ENCODE measurements around the gene ANO10. TPM values are rescaled to one million over a fixed set of nuclear protein-coding genes. Genes with fewer than 3 reads are reported as not detected.

ANO10 gene
- total RNA-seq, 2 donors from 2014 or later, result 83.8 to 112 TPM

DNA sequence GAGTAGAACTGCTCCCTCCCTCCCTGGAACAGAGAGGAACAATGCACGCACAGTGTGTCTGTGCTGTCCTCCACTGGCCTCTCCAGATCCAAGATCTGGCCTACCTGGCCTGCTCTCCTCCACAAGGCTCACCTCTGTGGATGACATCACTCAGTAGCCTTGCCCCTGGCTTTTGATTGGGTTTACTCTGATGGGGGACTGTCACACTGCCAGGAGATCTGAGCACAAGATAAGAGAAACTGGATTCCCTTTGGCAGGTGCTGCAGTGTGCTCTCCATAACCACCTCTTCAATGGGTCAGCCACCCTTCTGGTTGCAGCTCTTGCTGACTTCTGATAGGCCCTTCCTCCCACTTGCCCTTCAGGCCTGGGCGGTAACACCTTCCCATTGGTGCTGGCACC, 22.6 kb upstream of the ANO10 start:
- Mint-ChIP-seq H3K9me3 (no peaks in the 10 kb centered on the region), H3K4me1 (peaks cover 17% of the 10 kb centered on the region), H3K36me3 (ENCODE audit: low read depth) (no peaks in the 10 kb centered on the region), H3K4me3 (no peak overlapping the region), H3K27ac (no peak overlapping the region), H3K27me3 (ENCODE audit: insufficient read depth) (no peaks in the 10 kb centered on the region)
- H3K27me3 ChIP-seq (ENCODE audit: control insufficient read depth, insufficient read depth, low read length, poor library complexity, severe bottlenecking), result no peaks in the 10 kb centered on the region
- no peak for DNase-seq
- WGBS, 2 experiments (ENCODE audit: insufficient coverage in 1 of 2, insufficient read length in 1 of 2), result 29 to 69% methylated on average over 1 to 2 of the region's 2 CpGs
- no peak overlapping the region for H3K9ac ChIP-seq (ENCODE audit: extremely low read depth, low read length, poor library complexity, severe bottlenecking)
- H3K4me3 ChIP-seq (ENCODE audit: low read length), result no peak overlapping the region
- H3K36me3 ChIP-seq (ENCODE audit: control insufficient read depth, insufficient read depth, low read length), result no peaks in the 10 kb centered on the region
- TF ChIP-seq, protein P1, sequence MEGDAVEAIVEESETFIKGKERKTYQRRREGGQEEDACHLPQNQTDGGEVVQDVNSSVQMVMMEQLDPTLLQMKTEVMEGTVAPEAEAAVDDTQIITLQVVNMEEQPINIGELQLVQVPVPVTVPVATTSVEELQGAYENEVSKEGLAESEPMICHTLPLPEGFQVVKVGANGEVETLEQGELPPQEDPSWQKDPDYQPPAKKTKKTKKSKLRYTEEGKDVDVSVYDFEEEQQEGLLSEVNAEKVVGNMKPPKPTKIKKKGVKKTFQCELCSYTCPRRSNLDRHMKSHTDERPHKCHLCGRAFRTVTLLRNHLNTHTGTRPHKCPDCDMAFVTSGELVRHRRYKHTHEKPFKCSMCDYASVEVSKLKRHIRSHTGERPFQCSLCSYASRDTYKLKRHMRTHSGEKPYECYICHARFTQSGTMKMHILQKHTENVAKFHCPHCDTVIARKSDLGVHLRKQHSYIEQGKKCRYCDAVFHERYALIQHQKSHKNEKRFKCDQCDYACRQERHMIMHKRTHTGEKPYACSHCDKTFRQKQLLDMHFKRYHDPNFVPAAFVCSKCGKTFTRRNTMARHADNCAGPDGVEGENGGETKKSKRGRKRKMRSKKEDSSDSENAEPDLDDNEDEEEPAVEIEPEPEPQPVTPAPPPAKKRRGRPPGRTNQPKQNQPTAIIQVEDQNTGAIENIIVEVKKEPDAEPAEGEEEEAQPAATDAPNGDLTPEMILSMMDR (conservative IDR thresholded peaks at IDR 0.05), result no peak
- peaks cover 7% of the 10 kb centered on the region for H3K4me1 ChIP-seq (ENCODE audit: control insufficient read depth, insufficient read depth, low read length)
- H3K27ac ChIP-seq (ENCODE audit: low read depth, low read length), result no peak overlapping the region
- H3K9me3 ChIP-seq (ENCODE audit: control insufficient read depth, low read length), result no peaks in the 10 kb centered on the region

DNA sequence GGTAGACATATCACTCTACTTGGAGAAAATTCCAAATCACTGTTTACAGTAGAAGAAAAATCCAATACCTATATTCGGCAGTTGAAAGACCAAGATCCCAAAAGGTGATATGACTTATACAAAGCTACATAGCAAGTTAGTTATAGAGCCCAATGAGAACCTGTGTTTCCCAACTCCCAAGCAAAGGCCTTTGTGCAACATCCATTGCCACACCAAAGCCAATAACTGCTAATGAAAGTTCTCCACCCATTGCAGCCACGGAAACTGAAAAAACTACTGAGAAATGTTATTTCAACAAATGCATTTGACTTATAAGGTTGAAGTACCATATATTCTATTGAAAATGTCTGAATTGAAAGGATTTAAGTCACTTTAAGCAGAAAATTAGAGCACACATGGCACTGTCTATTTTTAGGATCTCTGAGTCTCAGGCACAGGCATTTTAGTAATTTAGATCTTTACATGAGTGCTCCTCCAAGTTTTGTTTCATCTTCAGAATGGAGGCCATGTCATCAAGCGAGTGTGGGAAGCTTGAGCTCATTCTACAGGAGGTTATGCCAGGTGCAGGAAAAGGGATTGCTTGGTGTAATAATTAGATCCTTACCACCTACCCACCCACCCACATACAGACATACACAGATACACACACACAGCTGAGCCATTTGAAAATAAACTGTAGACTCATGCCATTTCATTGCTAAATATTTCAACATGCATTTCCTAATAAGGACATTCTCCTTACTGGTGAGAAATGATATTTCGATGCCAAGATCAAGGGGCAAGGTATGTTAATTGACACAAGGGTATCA, 19.7 kb upstream of the ANO10 start:
- Mint-ChIP-seq H3K9me3 (no peaks in the 10 kb centered on the region), H3K27ac (no peak overlapping the region), H3K4me1 (peaks cover 4% of the 10 kb centered on the region), H3K36me3 (ENCODE audit: low read depth) (no peaks in the 10 kb centered on the region), H3K27me3 (ENCODE audit: insufficient read depth) (no peaks in the 10 kb centered on the region), H3K4me3 (no peak overlapping the region)
- 95% methylated on average over 4 of the region's 4 CpGs; no CpG with 5 or more reads in 1 of the 2 experiments for WGBS, 2 experiments (ENCODE audit: insufficient coverage in 1 of 2, insufficient read length in 1 of 2)
- H3K4me3 ChIP-seq (ENCODE audit: low read length), result no peak overlapping the region
- H3K4me1 ChIP-seq (ENCODE audit: control insufficient read depth, insufficient read depth, low read length), result no peaks in the 10 kb centered on the region
- H3K27me3 ChIP-seq (ENCODE audit: control insufficient read depth, insufficient read depth, low read length, poor library complexity, severe bottlenecking), result no peaks in the 10 kb centered on the region
- H3K9me3 ChIP-seq (ENCODE audit: control insufficient read depth, low read length), result no peaks in the 10 kb centered on the region
- TF ChIP-seq, protein P1 (conservative IDR thresholded peaks at IDR 0.05), result no peak
- no peak overlapping the region for H3K27ac ChIP-seq (ENCODE audit: low read depth, low read length)
- H3K36me3 ChIP-seq (ENCODE audit: control insufficient read depth, insufficient read depth, low read length), result no peaks in the 10 kb centered on the region
- DNase-seq, result no peak
- H3K9ac ChIP-seq (ENCODE audit: extremely low read depth, low read length, poor library complexity, severe bottlenecking), result no peak overlapping the region

DNA sequence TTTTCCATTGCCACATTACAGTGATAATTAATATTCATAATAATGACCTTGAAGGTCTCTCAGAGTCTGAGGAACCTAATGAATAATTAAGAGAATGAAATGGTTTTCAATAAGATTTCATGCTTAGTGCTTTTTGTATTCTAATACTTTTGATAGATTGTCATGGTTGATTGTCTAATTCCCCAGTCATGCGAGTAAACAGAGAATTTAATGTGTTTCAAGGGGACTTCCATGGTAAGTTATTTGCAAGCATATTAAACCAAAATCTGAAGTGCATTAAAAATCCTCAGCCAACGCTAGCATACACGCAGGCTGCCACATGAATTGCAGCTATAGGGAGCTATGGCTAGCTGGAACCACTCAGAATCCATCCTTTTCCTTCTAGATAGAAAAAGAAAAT, 18.9 kb upstream of the ANO10 start:
- H3K4me1 Mint-ChIP-seq, result peaks cover 4% of the 10 kb centered on the region
- Histone ChIP-seq H3K27me3 (ENCODE audit: control insufficient read depth, insufficient read depth, low read length, poor library complexity, severe bottlenecking) (no peaks in the 10 kb centered on the region), H3K36me3 (ENCODE audit: control insufficient read depth, insufficient read depth, low read length) (no peaks in the 10 kb centered on the region), H3K4me3 (ENCODE audit: low read length) (no peak overlapping the region), H3K9me3 (ENCODE audit: control insufficient read depth, low read length) (no peaks in the 10 kb centered on the region), H3K27ac (ENCODE audit: low read depth, low read length) (no peak overlapping the region), H3K9ac (ENCODE audit: extremely low read depth, low read length, poor library complexity, severe bottlenecking) (no peak overlapping the region), H3K4me1 (ENCODE audit: control insufficient read depth, insufficient read depth, low read length) (no peaks in the 10 kb centered on the region)
- H3K27ac Mint-ChIP-seq, result no peak overlapping the region
- WGBS, 2 experiments (ENCODE audit: insufficient coverage in 1 of 2, insufficient read length in 1 of 2), result 83 to 98% methylated on average over 1 to 3 of the region's 3 CpGs
- TF ChIP-seq, protein P1 (conservative IDR thresholded peaks at IDR 0.05), result no peak
- no peak for DNase-seq
- H3K27me3 Mint-ChIP-seq (ENCODE audit: insufficient read depth), result no peaks in the 10 kb centered on the region
- no peak overlapping the region for H3K4me3 Mint-ChIP-seq
- no peaks in the 10 kb centered on the region for H3K9me3 Mint-ChIP-seq
- no peaks in the 10 kb centered on the region for H3K36me3 Mint-ChIP-seq (ENCODE audit: low read depth)
